ENCODE data around the gene NR1H3.

DNA sequence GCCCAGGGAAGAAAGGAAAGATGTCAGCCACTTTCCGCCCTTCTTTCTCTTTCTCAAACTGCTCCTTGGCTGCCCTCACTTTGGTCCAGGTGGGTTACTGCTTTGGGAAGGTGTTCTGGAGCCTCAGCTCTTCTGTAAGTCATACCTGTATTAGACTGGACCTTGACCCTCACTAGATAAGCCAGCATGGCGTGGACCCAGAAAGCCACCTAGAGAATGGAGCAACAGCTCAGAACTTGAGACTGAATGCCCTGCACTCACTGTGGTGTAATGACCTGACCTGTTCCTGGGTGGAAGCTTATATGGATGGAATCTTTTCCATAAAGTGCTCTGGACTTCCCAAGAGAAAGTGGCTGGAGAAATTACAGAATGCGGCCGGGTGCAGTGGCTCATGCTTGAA is 24.7 kb upstream of the NR1H3 start:
- TF ChIP-seq CTCF (IDR thresholded peaks at IDR 0.05) = no peak
- TF ChIP-seq POLR2A (IDR thresholded peaks at IDR 0.05) = no peak

All from Peyer's patch (tissue), 4 donors.